ENCODE measurements around the gene SLC12A7.
"Not testable (repeated sequence)": the region's sequence is repeated elsewhere in the genome, so short reads cannot be mapped to it uniquely, and the experiment has no call there.

Gene SLC12A7

DNA sequence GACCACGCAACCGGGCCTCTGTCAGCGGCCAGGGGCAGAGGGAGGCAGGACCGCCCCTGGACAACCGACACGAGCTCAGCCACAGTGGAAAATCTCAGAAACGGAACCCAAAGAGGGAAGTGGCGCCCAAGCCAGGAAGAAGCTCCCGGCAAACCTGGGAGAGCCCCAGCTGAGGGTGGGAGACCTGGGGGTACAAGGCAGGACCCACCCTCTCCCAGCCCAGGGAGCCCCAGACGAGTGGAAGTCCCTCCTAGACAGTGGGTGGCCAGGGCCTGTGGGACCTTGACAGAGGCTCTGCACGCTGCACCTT, 3.0 kb downstream of the SLC12A7 start:
- no peak for DNase-seq

DNA sequence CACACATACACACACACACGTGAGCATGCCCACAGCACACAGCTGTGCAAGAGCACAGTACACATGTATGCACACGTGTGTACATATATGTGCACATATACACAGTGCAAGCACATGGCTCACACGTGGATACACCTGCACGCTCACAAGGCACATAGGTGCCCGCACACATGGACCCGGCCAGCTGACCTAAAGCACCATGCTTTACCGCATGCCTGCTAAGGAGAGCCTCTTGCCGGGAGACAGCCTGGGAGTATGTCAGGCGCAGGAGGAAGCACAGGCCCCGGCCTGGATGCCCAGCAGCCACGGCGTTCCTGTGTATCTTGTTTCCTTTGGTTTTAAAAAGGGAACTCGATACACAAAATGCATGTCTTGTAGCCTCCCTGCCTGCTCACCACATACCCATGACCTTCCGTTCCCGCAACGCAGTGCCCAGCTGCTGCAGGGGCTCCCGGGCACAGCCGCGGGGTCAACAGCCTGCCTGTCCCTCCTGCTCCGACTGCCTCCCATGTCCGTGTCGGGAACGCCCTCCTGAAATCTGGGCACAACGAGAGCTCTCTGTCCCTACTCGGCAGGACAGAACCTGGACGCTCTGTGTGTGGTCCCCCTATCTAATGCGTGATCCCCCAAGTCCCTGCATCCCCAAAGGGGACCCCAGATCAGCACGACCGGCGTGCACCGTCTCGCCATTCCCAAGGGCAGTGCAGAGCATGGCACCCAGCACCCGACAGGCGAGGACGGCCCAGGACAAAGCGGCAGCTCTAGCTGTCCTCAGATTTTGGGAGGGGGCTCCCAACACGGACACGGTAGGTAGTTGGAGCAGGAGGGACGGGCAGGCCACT, 3.6 kb downstream of the SLC12A7 start:
- no peak for DNase-seq

DNA sequence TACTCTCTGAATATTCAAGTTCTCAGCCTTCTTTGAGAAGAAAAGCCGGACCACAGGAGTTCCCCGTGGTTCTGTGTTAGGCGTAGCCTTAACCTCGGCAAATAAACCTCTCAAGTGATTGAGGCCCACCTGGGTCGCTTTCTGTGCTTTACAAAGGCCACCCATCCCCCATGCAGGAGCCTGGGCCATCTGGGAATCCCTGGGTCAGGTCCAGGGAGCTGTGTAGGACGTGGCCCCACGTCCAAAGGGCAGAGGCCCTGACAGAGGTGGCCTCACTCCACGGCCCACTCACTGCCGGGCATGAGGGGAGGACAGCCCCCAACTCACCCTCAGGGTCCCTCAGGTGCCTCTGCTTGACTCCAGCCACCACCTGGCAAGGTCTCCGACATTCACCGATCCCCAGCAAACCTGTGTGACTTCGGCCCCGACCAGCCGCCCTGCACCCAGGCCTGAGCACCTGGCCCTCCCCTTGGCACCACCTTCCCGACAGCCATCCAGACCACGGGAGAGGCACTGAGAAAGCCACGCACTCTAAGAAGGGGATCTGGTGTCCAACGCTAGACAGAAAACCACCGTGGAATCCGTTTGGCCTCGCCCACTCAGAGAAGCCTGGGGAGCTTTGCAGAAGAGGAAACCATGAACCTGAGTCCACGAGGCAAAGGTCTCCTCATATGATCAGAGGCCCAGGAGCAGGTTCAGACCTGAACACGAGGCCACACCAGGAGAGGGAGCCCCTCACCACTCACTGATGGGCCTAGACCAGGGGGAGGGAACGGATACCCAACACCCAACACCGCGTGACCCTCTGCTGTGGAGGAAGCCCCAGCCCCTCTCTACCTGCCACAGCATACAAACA, 4.5 kb downstream of the SLC12A7 start:
- DNase-seq: no peak

DNA sequence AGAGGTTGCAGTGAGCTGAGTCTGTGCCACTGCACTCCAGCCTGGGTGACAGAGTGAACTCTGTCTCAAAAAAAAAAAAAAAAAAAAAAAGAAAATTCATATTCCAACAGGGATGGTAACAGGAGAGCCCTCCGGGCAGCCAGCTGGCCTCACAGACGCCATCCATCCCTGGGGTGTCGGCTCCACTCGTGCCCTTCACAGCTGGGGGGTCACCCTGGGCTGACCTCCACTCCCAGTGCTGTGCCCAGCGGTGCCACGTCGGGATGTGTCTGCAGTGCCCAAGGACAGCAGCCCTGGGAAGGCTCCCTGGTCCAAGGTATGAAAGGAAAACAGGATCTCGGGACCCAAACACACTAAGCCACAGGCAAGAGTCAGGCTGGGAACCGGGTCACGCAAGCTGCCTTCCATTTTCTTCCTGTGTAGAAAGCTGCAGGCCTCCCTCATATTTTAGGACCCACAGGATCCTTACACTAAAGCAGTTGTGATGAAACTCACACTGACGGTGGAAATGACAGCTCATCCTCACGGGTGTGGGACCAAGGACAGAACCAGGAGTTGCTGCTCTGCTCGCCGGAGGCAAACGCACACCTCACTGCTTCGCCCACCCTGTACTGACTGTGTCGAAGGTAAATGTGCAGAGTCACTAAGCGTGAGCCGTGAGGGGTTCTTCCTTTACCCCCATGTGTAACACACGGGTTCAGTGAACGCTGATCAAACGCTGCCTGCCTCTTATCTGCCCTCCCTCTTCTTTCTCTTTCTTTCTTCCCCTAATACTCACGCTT, 5.3 kb downstream of the SLC12A7 start:
- DNase-seq: no peak

DNA sequence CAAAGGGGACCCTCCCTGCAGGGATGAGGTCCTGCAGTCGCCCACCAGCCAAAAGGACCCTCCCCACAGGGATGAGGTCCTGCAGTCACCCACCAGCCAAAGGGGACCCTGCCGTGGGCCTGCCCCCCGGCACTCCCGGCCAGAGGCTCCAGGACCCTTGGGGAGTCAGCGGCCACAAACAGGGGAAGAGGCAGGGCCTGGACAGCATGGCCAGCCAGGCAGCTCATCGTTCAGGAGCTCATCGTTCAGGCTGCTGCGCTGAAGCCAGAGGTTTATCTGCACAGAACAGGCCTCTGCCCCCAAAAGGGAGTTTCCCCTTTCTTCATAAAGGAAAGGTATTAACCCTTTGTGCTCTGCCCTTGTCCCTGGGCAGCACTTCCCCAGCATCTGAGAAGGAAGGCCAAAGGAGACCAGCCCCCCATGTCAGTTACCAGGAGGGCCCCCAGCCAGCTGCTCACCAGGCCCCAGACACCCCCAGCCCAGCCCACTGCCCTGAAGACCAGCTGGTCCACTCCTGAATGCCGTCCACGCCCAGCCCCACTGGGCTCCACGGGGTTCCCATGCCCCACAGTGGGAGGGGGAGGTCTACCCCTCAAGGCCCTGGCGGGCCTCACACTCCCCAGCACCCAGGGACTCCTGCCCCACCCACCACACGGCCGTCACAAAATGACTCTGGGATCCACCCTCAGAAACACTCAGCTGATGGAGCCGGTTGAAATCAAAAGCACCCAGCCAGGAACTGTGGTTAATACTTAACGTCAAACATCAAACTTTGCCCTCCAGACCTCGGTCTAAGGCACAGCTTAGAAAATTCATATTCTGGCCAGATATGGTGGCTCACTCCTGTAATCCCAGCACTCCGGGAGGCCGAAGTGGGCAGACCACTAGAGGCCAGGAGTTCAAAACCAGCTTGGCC, 6.3 kb downstream of the SLC12A7 start:
- no peak for DNase-seq

DNA sequence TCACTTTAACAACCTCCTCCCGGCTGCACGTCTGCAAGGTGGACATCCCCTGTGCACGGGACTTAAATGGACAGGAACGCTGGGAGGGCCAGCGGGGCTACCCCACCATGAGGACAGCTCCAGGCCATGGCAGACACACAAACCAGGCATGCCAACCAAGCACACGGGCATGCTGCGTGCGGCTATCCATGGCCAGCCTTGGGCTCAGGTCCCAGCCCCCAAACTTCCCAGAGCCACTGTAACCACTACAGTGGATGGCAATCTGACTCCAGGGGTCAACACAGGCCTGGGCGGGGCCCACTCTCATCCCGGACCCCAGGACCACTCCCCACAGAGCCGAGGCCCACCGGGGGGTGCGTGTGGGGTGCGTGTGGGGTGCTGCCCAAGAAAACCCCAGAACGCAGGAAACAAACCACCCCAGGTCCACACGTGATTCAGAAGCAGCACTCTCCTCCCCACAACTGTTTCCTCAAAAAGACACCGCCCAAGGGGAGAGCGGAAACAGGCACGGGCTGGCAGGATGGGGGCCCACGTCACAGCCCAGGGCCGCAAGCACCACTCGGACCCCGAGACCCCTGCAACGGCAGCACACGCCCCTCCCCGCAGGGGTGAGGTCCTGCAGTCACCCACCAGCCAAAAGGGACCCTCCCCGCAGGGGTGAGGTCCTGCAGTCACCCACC, 7.4 kb downstream of the SLC12A7 start:
- no peak for DNase-seq

DNA sequence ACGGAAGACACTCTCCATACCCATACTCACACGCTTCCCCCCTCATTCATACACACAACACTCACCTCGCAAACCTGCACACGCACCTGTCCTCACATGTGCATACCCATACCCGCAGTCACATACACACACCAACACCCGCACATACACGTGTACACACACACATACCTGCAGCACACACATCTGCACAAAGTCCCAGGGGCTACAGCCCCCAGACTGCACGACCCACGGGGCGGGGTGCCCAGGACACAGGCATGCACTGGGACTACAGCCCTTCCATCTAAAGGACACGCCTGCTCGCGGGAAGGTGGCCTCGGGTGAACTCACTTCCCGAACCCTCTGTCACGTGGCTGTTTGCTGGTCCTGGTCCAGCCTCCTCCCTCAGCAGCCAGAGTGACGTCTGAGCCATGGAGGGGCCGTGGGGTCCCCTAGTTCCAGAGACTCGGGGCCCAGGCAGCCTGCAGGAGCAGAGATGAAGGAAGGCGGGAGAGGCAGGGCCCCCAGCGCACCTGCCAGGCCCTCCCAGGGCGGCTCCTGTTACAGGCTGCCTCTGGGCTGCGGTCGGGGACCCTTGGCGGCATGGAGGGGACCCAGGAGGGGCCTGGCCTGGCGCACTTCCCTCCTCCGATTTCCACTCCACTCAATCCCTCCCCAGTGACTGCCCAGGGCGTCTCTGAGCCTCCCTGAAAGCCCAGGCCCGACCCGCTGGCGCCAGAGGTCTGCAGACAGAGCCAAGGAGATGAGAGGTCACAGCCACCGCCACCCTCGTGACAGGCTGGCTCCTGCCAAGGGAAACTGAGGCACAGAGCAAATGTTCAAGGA, 8.1 kb downstream of the SLC12A7 start:
- peak; percentile 88 for DNase-seq

DNA sequence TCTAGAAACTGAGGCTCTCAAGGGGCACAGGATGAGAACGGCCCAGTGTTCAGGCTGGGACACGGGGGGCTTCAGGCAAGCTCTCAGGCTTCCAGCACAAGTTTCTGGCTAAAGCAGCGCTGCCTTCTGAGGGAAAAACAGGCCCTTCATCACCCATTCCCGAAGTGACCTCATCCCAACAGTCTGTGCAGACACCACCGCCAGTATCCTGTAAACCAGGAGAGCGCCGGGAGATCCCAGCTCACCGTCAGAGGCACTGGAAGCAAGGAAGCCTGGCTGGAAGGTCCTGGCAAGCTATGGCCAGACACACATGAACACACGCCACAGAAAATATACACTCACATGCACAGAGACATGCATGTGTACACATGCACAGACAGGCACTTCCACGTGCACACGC, 8.8 kb downstream of the SLC12A7 start:
- DNase-seq: no peak

DNA sequence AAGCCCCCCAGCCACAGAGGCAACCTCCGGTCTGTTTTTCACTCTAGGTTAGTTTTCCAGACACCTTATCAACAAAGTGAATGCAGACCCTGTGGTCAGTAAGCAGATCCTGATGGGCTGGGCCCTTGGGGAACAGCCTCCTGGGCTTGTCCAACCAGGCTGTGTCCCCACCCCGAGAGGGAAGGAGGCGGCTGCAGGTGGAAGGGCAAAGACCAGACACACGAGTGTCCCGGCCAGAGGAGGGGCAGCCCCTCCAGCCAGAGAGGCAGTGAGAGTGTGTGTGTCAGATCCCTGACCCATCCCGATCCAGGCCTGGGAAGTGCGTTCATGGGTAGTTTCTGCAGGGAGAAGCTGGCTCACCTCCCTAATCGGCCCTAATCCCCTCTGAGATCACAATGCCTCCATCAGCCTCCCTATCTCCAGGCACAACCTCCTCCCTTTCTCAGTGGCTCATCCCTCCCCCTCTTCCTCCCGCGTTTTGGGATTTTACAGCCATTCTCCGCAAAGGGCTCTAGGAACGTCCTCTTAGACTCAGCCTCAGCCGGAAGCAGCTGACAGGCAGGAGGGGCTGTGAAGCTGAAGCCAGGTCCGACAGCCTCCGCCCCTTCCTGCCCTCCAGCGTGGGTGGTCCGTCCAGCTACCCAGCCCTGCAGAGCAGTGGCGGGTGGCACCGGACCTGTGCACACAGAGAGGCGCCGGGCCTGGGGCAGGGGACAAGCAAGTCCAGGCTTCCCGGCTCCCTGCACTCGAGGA, 9.7 kb downstream of the SLC12A7 start:
- no peak for DNase-seq

DNA sequence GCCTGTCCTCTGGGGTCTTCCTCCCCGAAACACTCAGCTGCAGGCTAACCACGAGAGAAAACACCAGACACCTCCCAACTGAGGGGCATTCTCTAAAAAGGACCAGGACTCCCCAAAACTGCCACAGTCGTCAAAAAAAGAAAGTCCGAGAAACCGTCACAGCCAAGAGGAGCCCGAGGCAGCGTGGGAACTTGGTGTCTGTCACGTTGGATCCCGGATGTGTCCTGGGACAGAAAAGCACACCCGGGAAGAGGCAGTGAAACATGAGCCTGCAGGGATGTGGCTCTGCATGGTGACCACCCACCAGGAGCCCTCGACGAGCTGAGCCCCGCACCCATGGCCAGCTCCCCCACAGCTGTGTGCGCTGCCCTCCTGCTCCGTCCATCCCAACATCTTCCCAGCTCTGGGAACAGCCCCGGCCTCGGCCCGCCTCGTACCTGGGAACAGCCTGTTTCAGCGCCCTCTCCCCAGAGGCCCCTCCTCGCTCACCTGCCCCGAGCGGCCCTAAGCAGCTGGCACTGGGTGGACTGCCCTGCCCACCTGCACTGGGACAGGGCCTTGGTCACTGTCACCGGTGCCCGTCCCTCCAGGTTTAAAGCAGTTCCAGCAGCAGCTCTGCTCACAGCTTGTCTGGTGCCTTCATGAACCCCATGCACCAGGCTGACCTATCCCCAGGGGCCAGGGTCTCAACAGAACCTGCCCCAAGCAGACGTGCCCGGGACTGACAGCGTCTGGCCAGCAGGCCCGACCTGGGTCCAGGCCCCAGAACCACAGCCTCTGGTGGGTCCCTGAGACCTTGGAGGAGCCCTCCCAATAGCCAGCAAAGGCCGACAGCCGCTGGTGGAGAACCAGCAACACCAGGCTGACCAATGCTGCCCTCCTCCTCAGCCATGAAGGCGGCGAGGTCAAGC, 10.9 kb downstream of the SLC12A7 start:
- DNase-seq: no peak

DNA sequence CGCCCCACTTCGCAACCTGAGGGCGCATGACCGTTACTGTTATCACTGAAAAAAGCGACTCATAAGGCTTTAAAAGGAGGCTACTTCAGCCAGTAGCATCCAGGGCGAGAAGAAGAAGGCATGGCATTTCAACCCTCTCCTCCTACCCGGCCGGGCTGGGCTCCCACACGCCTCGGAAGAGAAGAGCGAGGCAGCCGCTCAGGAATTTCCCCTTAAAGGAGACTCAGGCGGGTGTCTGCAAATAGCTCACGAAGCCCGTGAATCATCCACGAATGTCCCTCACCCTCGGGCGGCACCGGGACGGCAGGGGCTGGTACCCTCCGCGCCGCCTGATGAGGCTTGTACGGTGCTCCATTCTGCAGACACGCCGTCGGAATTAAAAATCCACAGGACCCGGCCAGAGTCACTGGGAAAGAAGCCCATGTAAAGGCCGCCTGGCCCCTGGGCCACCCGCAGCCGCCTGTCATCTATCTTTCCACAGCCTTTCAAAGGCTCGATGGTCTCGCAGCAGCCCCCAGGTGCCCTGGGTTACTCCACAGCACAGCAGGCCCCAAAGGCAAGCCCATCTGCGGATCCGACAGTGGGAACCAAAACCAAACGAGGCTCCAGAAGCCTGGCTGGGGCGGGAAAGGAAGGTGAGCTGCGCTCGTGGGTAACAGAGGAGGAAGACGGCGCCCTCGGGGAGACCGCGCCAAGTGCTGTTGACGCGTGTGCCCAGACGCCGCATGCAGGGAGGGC, 11.8 kb downstream of the SLC12A7 start:
- DNase-seq: no peak

DNA sequence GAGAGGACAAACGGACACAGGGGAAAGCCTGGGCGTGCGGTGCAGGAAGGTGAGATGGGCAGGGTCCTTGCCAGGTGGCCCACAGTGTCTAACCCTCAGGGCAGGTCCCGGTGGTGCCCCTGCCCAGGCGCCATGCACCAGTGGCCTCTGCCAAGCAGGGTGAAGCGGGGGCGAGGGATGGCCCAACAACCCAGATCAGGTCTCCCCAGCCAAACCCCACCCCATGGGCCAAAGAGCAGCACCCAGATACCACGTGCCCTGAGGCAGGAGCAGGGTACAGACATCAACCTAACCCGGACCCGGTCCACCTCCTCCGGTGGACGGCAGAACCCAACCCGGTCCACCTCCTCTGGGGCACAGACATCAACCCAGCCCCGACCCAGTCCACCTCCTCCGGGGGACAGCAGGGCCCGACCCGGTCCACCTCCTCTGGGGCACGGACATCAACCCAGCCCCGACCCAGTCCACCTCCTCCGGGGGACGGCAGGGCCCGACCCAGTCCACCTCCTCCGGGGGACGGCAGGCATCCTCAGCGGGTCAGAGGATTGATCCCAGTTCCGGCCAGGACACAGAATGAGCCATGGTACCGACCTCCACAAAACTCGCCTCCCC, 12.8 kb downstream of the SLC12A7 start:
- no peak for DNase-seq

DNA sequence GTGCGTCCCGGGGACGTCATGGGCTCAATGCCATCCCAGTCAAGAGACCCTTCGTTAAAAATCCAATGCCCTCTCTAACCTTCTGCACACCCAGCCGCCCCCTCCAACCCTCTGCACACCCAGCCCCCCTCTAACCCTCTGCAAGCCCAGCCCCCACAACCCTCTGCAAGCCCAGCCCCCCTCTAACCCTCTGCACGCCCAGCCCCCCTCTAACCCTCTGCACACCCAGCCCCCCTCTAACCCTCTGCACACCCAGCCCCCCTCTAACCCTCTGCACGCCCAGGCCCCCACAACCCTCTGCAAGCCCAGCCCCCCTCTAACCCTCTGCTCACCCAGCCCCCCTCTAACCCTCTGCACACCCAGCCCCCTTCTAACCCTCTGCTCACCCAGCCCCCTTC, 13.9 kb downstream of the SLC12A7 start:
- DNase-seq: not testable (repeated sequence)

DNA sequence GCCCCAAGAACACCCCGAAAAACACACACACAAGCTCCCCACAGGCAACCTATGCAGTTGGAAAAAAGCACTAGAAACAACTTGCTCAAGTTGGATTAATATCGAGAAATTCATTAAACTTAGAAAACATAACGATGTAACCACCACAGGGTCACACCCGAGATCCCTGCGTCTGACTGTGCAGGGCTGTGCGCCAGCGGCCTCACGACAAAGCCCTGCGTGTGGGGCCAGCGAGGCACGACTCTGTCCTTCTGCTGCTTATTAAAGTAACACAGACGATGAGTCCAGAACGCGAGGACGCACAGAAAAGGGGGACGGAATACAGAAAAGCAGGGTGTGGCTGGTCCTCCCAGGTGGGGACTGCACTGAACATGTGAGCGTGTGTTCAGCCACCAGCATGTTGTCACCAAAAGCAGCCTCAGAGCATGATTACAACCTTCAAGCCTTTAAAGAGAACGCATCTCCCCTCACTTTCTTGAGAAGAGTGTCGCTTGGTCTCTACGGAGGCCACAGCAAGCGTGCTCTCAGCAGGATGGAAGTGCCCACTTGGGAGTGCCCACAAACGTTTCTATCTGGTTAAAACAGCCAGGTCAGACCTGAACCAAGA, 14.4 kb downstream of the SLC12A7 start:
- DNase-seq: no peak

DNA sequence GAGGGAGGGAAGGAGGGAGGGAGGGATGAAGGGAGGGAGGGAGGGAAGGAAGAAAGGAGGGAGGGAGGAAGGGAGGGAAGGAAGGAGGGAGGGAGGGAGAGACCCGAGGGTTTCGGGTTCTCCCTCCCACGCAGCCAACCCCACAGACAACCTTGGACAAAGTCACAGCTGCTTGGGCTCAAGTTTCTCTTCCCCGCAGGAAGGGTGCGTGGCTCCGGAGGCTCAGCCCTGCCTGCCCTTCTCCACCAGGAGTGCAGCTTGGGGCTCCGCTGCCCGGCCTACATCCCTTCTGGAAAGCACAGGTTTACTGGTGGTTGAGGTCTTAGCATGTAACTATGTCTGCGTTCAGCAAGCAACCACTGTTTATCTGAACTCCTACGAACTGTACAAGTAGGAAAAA, 15.0 kb downstream of the SLC12A7 start:
- no peak for DNase-seq

DNA sequence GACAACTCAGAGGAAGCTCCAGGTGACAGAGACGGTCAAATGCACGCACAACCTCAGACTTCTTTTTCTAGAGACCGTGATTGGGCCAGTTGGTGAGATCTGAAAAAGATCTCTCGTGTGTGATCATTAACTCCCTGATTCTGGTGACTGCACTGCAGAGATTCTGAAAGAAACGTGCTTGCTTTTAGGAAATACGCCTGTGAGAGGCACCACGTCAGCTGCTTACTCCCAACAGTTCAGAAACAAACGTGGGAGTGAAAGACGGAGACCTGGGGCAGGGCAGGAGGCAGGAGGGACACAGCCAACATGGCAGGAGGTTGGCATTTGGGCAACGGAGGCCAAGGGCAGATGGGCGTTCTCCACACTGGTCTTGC, 15.9 kb downstream of the SLC12A7 start:
- no peak for DNase-seq

DNA sequence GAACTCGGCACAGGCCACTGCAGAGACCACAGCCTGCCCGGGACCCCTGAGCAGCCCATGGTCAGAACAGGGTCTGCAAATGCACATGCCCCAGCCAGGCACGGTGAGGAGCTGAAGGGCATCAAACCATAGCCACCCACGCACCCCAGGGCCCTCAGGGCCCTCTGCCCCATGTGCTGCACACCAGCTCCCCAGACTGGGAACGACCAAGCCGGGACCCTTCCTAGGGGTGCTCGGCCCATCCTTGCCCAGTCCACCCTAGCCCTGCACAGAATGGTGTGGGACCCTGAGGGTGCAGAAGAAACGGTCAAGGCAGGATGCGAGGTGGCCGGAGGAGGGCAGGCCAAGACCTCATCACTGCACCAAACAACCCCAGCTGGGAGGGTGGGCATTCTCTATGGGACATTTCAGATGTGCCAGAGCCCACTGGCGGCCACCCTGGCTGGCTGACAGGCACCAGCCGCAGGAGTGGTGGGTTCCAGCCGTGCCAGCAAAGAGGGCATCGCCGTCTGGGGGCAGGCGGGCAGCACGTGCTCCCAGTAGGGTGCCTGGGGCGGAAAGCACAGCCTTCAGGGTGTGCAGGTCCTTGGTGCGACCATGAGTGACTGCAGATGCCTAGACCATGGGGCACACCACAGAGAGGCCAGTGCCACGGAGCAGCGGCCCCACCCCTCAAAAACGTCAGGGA, 16.4 kb downstream of the SLC12A7 start:
- no peak for DNase-seq
